ENCODE results near the gene CHAF1A. TPM values are rescaled to one million over a fixed set of nuclear protein-coding genes. Genes with fewer than 3 reads are reported as not detected.

Gene CHAF1A
- total and polyA plus RNA-seq, 4 donors, result 1.0 to 20.8 (median 2.5) TPM

DNA sequence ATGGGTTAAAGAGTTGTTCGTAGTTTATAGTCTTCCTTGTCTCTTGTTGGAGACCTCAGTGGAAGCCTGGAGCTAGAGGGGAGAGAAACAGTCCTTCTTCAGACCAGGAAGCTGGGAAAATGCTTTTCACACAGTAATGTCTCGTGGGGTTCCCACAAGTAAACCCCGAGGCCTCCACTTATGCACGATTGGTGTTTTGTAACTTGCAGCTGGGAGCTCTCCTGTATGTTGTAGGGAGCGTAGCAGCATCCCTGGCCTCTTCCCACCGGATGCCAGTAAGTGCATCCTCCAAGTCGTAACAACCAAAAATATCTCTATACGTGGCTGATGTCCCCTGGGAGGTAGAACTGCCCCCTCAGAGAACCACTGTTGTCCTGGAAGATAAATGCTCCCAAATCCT is 3.5 kb downstream of the CHAF1A start:
- Histone ChIP-seq H3K9ac (ENCODE audit: low read depth in 1 of 2, low read length in 2 of 2) (no peak overlapping the region), H3K4me1 (ENCODE audit: control insufficient read depth in 4 of 4, insufficient read depth in 4 of 4, low read length in 3 of 4) (peaks cover 0 to 18% (median 14%) of the 10 kb centered on the region in 4 donors), H3K27me3 (ENCODE audit: control insufficient read depth in 4 of 4, insufficient read depth in 4 of 4, low read length in 3 of 4) (no peaks in the 10 kb centered on the region), H3K9me3 (ENCODE audit: control insufficient read depth in 4 of 4, low read length in 3 of 4) (no peaks in the 10 kb centered on the region), H3K27ac (ENCODE audit: low read depth in 1 of 2, low read length in 2 of 2) (no peak overlapping the region), H3K36me3 (ENCODE audit: control insufficient read depth in 4 of 4, insufficient read depth in 3 of 4, low read depth in 1 of 4, low read length in 3 of 4) (peaks cover 0 to 6% (median 1%) of the 10 kb centered on the region in 4 donors), H3K4me3 (ENCODE audit: low read depth in 1 of 3, low read length in 3 of 3) (no peak overlapping the region)
- WGBS, result 85% methylated on average over 8 of the region's 8 CpGs
- DNase-seq (ENCODE audit: low spot score), result no peak
- TF ChIP-seq RAD21 (IDR thresholded peaks at IDR 0.05) (no peak), FOXA2 (IDR thresholded peaks at IDR 0.05) (no peak), ZBTB33 (IDR thresholded peaks at IDR 0.05) (no peak), REST (IDR thresholded peaks at IDR 0.05) (no peak), GABPA (IDR thresholded peaks at IDR 0.05 in 1 of 2, conservative IDR thresholded peaks at IDR 0.05 in 1 of 2) (no peak), HNF4G (IDR thresholded peaks at IDR 0.05) (no peak), EGR1 (IDR thresholded peaks at IDR 0.05; ENCODE audit: low read depth in 2 of 2) (no peak), TAF1 (conservative IDR thresholded peaks at IDR 0.05) (no peak), YY1 (IDR thresholded peaks at IDR 0.05) (no peak), CTCF (IDR thresholded peaks at IDR 0.05; ENCODE audit: low read depth, low read length, missing input control) (no peak), JUND (IDR thresholded peaks at IDR 0.05) (no peak), HNF4A (conservative IDR thresholded peaks at IDR 0.05) (no peak), SP1 (IDR thresholded peaks at IDR 0.05) (no peak), NR2F2 (IDR thresholded peaks at IDR 0.05) (no peak), RXRA (IDR thresholded peaks at IDR 0.05) (no peak), FOXA1 (IDR thresholded peaks at IDR 0.05) (no peak)
- TF ChIP-seq, protein P1, sequence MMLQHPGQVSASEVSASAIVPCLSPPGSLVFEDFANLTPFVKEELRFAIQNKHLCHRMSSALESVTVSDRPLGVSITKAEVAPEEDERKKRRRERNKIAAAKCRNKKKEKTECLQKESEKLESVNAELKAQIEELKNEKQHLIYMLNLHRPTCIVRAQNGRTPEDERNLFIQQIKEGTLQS (IDR thresholded peaks at IDR 0.05), result no peak
- TF ChIP-seq, protein P2, sequence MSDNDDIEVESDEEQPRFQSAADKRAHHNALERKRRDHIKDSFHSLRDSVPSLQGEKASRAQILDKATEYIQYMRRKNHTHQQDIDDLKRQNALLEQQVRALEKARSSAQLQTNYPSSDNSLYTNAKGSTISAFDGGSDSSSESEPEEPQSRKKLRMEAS (IDR thresholded peaks at IDR 0.05), result no peak
